Prostate gland (tissue), 2 donors: ENCODE results near the gene FOLR1.

Experiments used
- CTCF ChIP-seq, 4 experiments: fragments of 200-600 bp in 2 of 4; fragments of 450-650 bp in 2 of 4; sonication (generic) in 2 of 4; IDR thresholded peaks; 1 replicate in 3 of 4; 2 replicates in 1 of 4; pipeline ENCODE4 v1.5.1; 2016 to 2019; ENCODE audit warnings: antibody characterized with exemption in 4 of 4, mild to moderate bottlenecking in 2 of 4, moderate library complexity in 2 of 4
- POLR2A ChIP-seq: fragments of 450-650 bp; IDR thresholded peaks from one replicate; pipeline ENCODE4 v1.6.1; 2016; ENCODE audit warnings: antibody characterized with exemption, mild to moderate bottlenecking
- POLR2AphosphoS5 ChIP-seq: sonication (generic); formaldehyde crosslinking; IDR thresholded peaks from one replicate; pipeline ENCODE4 v1.6.1; 2017; ENCODE audit warnings: antibody characterized with exemption

- no peak for TF ChIP-seq POLR2AphosphoS5
- no peak for TF ChIP-seq CTCF (IDR thresholded peaks at IDR 0.05)
- no peak for TF ChIP-seq POLR2A
Observed at GRCh38 chr11:72241291-72241781, 49.4 kb downstream of the FOLR1 start.
